ENCODE results near the gene TIA1.

TIA1 gene

DNA sequence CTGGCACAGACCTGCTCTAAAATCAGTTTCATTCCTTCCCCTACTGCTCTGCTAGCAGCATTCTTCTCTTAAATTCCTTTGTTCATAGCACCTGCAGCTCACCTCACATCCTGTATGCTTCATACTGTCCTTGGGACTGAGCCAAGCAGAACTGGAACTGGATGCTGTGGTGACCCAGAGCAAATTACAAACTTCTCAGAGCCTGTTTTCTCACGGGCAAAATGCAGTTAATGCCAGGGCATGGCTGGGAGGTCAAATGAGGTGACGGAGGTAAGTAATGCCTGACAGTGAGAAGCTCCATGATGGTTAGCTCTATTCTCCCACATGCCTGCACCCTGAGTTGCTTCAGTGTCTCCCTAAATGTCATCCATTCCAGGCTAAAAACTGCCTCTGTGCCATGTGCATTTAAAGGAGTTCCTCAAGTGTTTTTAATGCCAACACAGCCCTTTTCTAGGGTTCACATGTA, 87.3 kb downstream of the TIA1 start:
- H3K9ac ChIP-seq (ENCODE audit: low read length): no peak overlapping the region; the same call in 1 of the 2 replicates
- peaks cover 16% of the 10 kb centered on the region for H3K4me1 ChIP-seq (ENCODE audit: insufficient read depth, low read length, severe bottlenecking)
- H3K4me3 ChIP-seq (ENCODE audit: low read depth, low read length, poor library complexity, severe bottlenecking): no peak overlapping the region
- TF ChIP-seq CTCF (IDR thresholded peaks at IDR 0.05; ENCODE audit: low read length): no peak
- TF ChIP-seq EZH2 (IDR thresholded peaks at IDR 0.05; ENCODE audit: borderline replicate concordance, low read length): no peak
- H3K27ac ChIP-seq (ENCODE audit: low read depth, low read length, poor library complexity, severe bottlenecking): peak overlapping the region; percentile 56
- peaks cover 45% of the 10 kb centered on the region for H3K36me3 ChIP-seq (ENCODE audit: insufficient read depth, low read length)
- H2AFZ ChIP-seq (ENCODE audit: low read length): no peak overlapping the region
- no peaks in the 10 kb centered on the region for H3K9me2 ChIP-seq (ENCODE audit: low read depth, low read length)
- no peaks in the 10 kb centered on the region for H4K20me1 ChIP-seq (ENCODE audit: insufficient read depth, low read length)
- H3K27me3 ChIP-seq (ENCODE audit: insufficient read depth, low read length): no peaks in the 10 kb centered on the region
- no peaks in the 10 kb centered on the region for H3K79me2 ChIP-seq (ENCODE audit: insufficient read depth, low read length)
- no peaks in the 10 kb centered on the region for H3K9me3 ChIP-seq (ENCODE audit: low read length)
- H3K4me2 ChIP-seq (ENCODE audit: low read length): no peak overlapping the region; the same call in 1 of the 2 replicates
- no peaks in the 10 kb centered on the region for H3F3A ChIP-seq (ENCODE audit: insufficient read depth, low read length)

GRCh38 chr2:70160545-70160944, 87.9 kb downstream of the TIA1 start:
- no peak overlapping the region for H2AFZ ChIP-seq (ENCODE audit: low read length)
- no peak overlapping the region for H3K4me3 ChIP-seq (ENCODE audit: low read depth, low read length, poor library complexity, severe bottlenecking)
- no peaks in the 10 kb centered on the region for H3K79me2 ChIP-seq (ENCODE audit: insufficient read depth, low read length)
- H3K9me3 ChIP-seq (ENCODE audit: low read length): no peaks in the 10 kb centered on the region
- no peaks in the 10 kb centered on the region for H3F3A ChIP-seq (ENCODE audit: insufficient read depth, low read length)
- H3K36me3 ChIP-seq (ENCODE audit: insufficient read depth, low read length): peaks cover 43% of the 10 kb centered on the region
- H3K9me2 ChIP-seq (ENCODE audit: low read depth, low read length): no peaks in the 10 kb centered on the region
- no peaks in the 10 kb centered on the region for H4K20me1 ChIP-seq (ENCODE audit: insufficient read depth, low read length)
- TF ChIP-seq CTCF (IDR thresholded peaks at IDR 0.05; ENCODE audit: low read length) (no peak), EZH2 (IDR thresholded peaks at IDR 0.05; ENCODE audit: borderline replicate concordance, low read length) (no peak)
- H3K4me1 ChIP-seq (ENCODE audit: insufficient read depth, low read length, severe bottlenecking): peaks cover 16% of the 10 kb centered on the region
- no peaks in the 10 kb centered on the region for H3K27me3 ChIP-seq (ENCODE audit: insufficient read depth, low read length)
- H3K27ac ChIP-seq (ENCODE audit: low read depth, low read length, poor library complexity, severe bottlenecking): peak overlapping the region; percentile 56
- no peak overlapping the region; the same call in 1 of the 2 replicates for H3K9ac ChIP-seq (ENCODE audit: low read length)
- H3K4me2 ChIP-seq (ENCODE audit: low read length): no peak overlapping the region

Data from OCI-LY1 (cell line).